NB4 (cell line): Measurements from ENCODE around the gene TYW1B.
A peak's percentile ranks its signal among the peaks of the same experiment; 100 is the strongest.
"Not testable (repeated sequence)": the region's sequence is repeated elsewhere in the genome, so short reads cannot be mapped to it uniquely, and the experiment has no call there.

Source experiments
- DNase-seq: peaks from one replicate; pipeline ENCODE4 v3.0.0; 2010; ENCODE audit warnings: low read depth
- H3K4me3 ChIP-seq: one replicate; pipeline ENCODE4 v1.5.1; 2011; ENCODE audit warnings: mild to moderate bottlenecking, low read depth, low read length, moderate library complexity
- MYC ChIP-seq: IDR thresholded peaks from 2 replicates; pipeline ENCODE4 v1.6.1; 2011; ENCODE audit warnings: low read depth, low read length
- POLR2A ChIP-seq: IDR thresholded peaks from 2 replicates; pipeline ENCODE4 v1.6.1; 2011; ENCODE audit warnings: mild to moderate bottlenecking; ENCODE audit not compliant: insufficient read length; ENCODE audit errors: extremely low read depth
- TF ChIP-seq, protein P1 (sequence below): IDR thresholded peaks from 2 replicates; pipeline ENCODE4 v1.6.1; 2011; ENCODE audit warnings: low read depth, low read length
- TF ChIP-seq, protein P2 (sequence below): IDR thresholded peaks from one replicate; pipeline ENCODE4 v1.5.1; 2012; ENCODE audit warnings: low read depth, low read length

TYW1B gene

DNA sequence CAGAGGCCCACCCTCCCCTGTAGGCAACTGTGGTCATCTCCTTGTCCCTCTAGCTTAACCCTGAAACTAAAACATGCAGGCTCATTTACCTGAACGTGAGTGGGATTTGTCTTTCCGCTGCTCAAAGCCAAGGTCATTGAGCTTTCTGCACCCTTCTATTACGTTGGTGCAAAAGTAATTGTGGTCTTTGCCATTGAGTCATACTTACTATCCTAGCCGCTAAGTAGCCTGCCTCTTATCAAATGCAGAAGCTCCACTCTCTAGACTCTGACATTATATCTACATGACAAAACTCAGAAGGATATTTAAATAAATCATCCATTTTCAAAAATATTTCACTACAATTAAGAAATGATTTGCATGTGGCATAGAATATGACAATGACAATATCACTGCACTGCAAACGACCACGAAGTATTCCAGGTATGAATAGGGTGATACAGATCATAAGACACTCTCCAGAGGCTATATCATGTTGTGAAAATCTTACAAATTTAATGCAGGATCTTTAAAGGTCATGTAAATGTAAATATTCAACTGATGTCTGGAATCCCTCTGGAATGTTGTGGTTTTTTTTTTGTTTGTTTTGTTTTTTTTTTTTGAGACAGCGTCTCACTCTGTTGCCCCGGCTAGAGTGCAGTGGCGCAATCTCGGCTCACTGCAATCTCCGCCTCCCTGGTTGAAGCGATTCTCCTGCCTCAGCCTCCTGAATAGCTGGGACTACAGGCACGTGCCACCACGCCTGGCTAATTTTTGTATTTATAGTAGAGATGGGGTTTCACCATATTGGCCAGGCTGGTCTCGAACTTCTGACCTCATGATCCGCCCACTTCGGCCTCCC lies 223.0 kb downstream of the TYW1B start:
- H3K4me3 ChIP-seq, DNase-seq: not testable (repeated sequence)

DNA sequence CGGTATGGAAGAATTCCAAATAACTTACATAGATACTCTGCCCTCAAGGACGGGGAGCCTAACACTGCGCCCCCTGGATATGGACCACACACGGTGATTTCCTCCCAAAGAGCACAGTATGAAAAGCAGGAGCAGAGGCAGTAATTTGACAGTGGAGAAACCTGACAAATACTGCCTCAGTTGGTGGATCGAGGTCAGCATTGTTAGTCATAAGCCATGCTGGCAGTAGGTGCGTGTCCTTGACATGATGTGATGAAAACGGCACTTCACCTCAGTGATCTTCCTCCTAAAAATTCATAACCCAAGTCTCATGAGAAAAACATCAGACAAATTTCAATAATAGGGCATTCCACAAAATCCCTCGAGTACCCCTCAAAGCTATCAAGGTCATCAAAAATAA lies 224.5 kb downstream of the TYW1B start:
- DNase-seq: not testable (repeated sequence)

DNA sequence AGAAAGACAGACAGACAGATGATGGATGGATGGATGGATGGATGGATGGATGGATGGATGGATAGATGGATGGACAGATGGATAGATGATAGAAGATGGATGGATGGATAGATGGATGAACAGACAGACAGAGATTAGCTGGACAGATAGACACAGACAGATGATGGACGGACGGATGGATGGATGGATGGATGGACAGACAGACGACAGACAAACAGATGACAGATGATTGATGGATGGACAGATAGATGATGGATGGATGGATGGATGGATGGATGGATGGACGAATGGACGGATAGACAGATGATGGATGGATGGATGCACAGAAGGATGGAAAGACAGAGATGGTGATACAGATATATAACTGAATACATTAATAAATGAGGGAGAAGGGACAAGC lies 224.9 kb downstream of the TYW1B start:
- no peak overlapping the region for H3K4me3 ChIP-seq
- DNase-seq: no peak
- TF ChIP-seq, protein P1, sequence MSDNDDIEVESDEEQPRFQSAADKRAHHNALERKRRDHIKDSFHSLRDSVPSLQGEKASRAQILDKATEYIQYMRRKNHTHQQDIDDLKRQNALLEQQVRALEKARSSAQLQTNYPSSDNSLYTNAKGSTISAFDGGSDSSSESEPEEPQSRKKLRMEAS: no peak
- no peak for TF ChIP-seq MYC
- no peak for TF ChIP-seq POLR2A
- TF ChIP-seq, protein P2, sequence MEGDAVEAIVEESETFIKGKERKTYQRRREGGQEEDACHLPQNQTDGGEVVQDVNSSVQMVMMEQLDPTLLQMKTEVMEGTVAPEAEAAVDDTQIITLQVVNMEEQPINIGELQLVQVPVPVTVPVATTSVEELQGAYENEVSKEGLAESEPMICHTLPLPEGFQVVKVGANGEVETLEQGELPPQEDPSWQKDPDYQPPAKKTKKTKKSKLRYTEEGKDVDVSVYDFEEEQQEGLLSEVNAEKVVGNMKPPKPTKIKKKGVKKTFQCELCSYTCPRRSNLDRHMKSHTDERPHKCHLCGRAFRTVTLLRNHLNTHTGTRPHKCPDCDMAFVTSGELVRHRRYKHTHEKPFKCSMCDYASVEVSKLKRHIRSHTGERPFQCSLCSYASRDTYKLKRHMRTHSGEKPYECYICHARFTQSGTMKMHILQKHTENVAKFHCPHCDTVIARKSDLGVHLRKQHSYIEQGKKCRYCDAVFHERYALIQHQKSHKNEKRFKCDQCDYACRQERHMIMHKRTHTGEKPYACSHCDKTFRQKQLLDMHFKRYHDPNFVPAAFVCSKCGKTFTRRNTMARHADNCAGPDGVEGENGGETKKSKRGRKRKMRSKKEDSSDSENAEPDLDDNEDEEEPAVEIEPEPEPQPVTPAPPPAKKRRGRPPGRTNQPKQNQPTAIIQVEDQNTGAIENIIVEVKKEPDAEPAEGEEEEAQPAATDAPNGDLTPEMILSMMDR: no peak

More for the DNA sequence above, 224.5 kb downstream of the TYW1B start:
- not testable (repeated sequence) for H3K4me3 ChIP-seq

DNA sequence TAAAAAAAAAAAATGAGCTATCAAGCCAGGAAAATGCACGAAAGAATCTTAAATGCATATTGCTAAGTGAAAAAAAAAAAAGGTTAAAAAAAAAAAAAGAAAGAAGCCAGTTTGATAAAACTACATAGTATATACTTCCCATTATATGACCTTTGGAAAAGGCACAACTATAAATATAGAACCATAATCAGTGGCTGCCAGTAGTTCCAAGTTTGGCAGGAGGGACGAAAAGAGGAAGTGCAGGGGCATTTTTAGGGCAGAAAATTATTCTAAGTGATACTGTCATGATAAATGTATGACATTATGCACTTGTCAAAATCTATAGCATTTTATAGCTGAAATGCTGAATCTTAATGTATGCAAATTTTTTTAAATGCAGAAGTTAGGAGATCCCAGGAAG lies 226.3 kb downstream of the TYW1B start:
- not testable (repeated sequence) for H3K4me3 ChIP-seq, DNase-seq

- H3K4me3 ChIP-seq, DNase-seq: not testable (repeated sequence)
Observed at GRCh38 chr7:72590023-72590422, 238.0 kb downstream of the TYW1B start.

DNA sequence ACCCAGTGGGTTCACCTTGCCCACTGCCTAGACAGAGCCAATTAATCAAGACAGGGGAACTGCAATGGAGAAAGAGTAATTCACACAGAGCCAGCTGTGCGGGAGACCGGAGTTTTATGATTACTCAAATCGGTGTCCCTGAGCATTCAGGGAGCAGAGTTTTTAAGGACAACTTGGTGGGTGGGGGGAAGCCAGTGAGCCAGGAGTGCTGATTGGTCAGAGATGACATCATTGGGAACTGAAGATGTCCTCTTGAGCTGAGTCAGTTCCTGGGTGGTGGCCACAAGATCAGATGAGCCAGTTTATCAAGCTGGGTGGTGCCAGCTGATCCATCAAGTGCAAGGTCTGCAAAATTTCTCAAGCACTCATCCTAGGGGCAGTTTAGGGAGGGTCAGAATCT lies 240.7 kb downstream of the TYW1B start:
- H3K4me3 ChIP-seq: not testable (repeated sequence)
- DNase-seq: peak; percentile 18

GRCh38 chr7:72584576-72584975 lies 243.4 kb downstream of the TYW1B start:
- DNase-seq, H3K4me3 ChIP-seq: not testable (repeated sequence)

DNA sequence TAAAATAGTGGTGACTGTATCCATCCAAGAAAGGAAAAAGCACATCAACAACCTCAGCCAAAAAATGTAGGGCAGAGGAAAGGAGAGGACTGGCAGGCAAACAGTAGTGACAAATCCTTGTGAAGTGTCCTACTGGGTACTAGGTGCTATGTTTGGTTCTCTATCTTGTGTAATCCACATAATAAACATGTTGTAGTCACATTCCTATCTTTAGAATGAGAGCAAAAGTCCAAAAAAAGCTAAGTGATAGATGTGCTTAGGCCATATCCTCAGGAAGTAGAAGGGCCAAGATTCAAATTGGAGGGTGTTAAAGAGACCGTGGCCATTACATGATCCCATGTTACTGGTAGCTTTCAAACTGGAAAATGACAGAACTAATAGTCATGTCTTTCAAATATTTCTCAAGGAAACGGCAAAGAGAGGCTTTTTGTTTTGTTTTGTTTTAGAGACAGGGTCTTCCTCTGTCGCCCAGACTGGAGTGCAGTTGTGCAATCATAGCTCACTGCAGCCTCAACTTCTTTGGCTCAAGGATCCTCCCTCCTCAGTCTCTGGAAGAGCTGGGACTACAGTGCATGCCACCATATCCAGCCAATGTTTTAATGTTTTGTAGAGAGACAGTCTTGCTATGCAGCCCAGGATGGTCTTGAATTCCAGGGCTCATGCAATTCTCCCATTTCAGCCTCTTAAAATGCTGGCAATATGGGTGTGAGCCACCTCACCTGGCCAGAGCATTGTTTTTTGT lies 244.2 kb downstream of the TYW1B start:
- DNase-seq, H3K4me3 ChIP-seq: not testable (repeated sequence)

- not testable (repeated sequence) for H3K4me3 ChIP-seq, DNase-seq
Observed at GRCh38 chr7:72580142-72580770, 247.7 kb downstream of the TYW1B start.

DNA sequence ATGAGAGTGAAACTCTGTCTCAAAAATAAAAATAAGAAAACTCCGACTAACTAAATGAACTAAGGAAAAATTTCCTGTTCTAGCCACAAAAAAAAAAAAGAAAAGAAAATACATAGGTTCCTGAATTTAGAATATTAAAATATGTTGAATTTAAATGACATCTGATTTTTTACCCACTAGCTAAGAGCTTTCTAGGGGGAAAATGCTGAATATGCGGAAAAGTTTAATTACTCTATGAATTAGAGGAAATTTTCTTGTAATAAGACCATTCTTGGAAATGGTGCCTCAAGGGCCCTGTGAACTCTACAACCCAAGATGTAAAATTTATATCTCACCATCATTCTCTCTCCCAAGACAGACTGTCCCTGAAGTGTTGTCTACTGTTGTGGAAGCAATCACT lies 250.9 kb downstream of the TYW1B start:
- DNase-seq: no peak
- no peak for TF ChIP-seq POLR2A
- TF ChIP-seq, protein P1: no peak

DNA sequence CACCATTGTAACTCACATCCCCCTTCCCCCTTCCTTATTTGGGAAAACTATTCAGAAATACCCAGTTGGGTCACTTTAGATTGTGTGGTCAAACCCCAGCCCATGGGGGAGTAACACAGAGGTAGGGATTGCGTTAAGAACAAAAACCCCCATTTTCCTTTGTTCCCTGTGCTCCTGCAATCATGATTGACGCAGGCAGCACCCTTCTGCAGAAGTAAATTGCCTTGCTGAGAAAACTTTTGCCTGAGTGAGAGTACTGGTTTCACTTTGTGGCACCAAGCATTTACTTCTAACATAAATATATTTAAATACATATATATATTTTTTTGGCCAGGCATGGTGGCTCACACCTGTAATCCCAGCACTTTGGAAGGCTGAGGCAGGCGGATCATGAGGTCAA lies 266.0 kb downstream of the TYW1B start:
- H3K4me3 ChIP-seq, DNase-seq: not testable (repeated sequence)

More for the DNA sequence above, 250.9 kb downstream of the TYW1B start:
- no peak overlapping the region for H3K4me3 ChIP-seq

DNA sequence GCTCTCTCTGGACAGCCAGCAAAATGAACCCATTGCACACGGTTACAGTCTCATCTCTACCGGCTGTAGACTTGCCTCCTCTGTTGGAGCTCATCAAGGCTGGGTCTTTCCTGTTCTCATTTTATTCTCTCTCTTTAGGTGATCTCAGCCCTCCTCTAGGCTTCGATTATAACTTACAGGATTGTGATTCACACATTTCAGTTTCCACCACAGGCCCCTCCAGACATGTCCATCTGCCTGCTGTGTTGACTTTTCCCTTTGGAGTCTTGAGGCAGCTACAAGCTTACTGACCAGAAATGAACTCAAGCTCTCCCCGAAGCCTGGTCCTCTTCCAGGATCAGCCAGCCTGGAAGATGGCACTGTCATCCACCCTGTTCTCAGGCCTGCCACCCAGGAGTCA lies 268.5 kb downstream of the TYW1B start:
- H3K4me3 ChIP-seq, DNase-seq: not testable (repeated sequence)

GRCh38 chr7:72556733-72557132 lies 271.3 kb downstream of the TYW1B start:
- DNase-seq, H3K4me3 ChIP-seq: not testable (repeated sequence)

DNA sequence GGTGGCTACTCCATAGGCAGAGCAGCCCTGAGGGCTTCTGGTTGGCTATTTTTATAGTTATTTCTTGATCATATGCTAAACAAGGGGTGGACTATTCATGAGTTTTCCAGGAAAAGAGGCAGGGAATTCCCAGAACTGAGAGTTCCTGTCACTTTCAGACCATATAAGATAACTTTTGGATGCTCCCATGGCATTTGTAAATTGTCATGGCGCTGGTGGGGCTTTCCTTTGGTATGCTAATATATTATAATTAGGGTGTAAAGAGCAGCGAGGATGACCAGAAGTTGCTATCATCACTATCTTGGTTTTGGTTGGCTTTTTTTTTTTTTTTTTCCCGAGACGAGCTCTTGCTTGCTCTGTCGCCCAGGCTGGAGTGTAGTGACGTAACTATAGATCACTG lies 272.8 kb downstream of the TYW1B start:
- DNase-seq, H3K4me3 ChIP-seq: not testable (repeated sequence)

GRCh38 chr7:72554401-72554800 lies 273.6 kb downstream of the TYW1B start:
- DNase-seq, H3K4me3 ChIP-seq: not testable (repeated sequence)

GRCh38 chr7:72550454-72550853 lies 277.5 kb downstream of the TYW1B start:
- DNase-seq: peak; percentile 62
- H3K4me3 ChIP-seq: not testable (repeated sequence)
